Hepatocyte (in vitro differentiated cells): Measurements from ENCODE around the gene SNX25. TPM values are rescaled to one million over a fixed set of nuclear protein-coding genes. Genes with fewer than 3 reads are reported as not detected.

Source experiments
- DNase-seq: peaks from one replicate; pipeline ENCODE4 v3.0.0-alpha.2; 2016; ENCODE audit warnings: low spot score
- H2AFZ ChIP-seq: fragments of 200-600 bp; sonication (generic); 2 replicates; pipeline ENCODE4 v1.6.0; 2016; ENCODE audit warnings: antibody characterized with exemption, mild to moderate bottlenecking
- H3K27ac ChIP-seq: fragments of 200-600 bp; sonication (generic); 2 replicates; pipeline ENCODE4 v1.5.1; 2016; ENCODE audit warnings: mild to moderate bottlenecking
- H3K27me3 ChIP-seq: fragments of 200-600 bp; sonication (generic); 2 replicates; pipeline ENCODE4 v1.6.1; 2016
- H3K36me3 ChIP-seq: fragments of 200-600 bp; sonication (generic); replicated peaks from 2 replicates; pipeline ENCODE4 v1.5.1; 2016; ENCODE audit warnings: low read depth; ENCODE audit not compliant: insufficient read depth
- H3K4me1 ChIP-seq: fragments of 200-600 bp; sonication (generic); 2 replicates; pipeline ENCODE4 v1.5.1; 2016; ENCODE audit warnings: mild to moderate bottlenecking, moderate library complexity; ENCODE audit not compliant: insufficient read depth
- H3K4me2 ChIP-seq: fragments of 200-600 bp; sonication (generic); 2 replicates; pipeline ENCODE4 v1.6.0; 2016
- H3K4me3 ChIP-seq: fragments of 200-600 bp; sonication (generic); 2 replicates; pipeline ENCODE4 v1.5.1; 2016; ENCODE audit warnings: mild to moderate bottlenecking
- H3K79me2 ChIP-seq: fragments of 200-600 bp; sonication (generic); 2 replicates; pipeline ENCODE4 v1.6.0; 2017; ENCODE audit warnings: mild to moderate bottlenecking
- H3K9me2 ChIP-seq: fragments of 200-600 bp; sonication (generic); replicated peaks from 2 replicates; pipeline ENCODE4 v1.6.0; 2017; ENCODE audit warnings: mild to moderate bottlenecking; ENCODE audit not compliant: insufficient read depth
- H3K9me3 ChIP-seq: fragments of 200-600 bp; sonication (generic); 2 replicates; pipeline ENCODE4 v1.5.1; 2016; ENCODE audit warnings: low read depth, mild to moderate bottlenecking
- H4K20me1 ChIP-seq: fragments of 200-600 bp; sonication (generic); 2 replicates; pipeline ENCODE4 v1.6.0; 2016; ENCODE audit warnings: mild to moderate bottlenecking; ENCODE audit not compliant: insufficient read depth, poor library complexity, severe bottlenecking
- CTCF ChIP-seq: fragments of 200-600 bp; sonication (generic); IDR thresholded peaks from 2 replicates; pipeline ENCODE4 v1.5.1; 2016; ENCODE audit warnings: antibody characterized with exemption, mild to moderate bottlenecking; ENCODE audit not compliant: poor library complexity
- EZH2 ChIP-seq: fragments of 200-600 bp; sonication (generic); IDR thresholded peaks from 2 replicates; pipeline ENCODE4 v1.6.1; 2016; ENCODE audit warnings: antibody characterized with exemption, mild to moderate bottlenecking, borderline replicate concordance
- EZH2phosphoT487 ChIP-seq: fragments of 200-600 bp; sonication (generic); IDR thresholded peaks from one replicate; pipeline ENCODE4 v1.6.1; 2018; ENCODE audit warnings: antibody characterized with exemption, mild to moderate bottlenecking, low read depth, moderate library complexity; ENCODE audit not compliant: unreplicated experiment, severe bottlenecking
- WGBS: methylation state at CpG from one replicate; pipeline ENCODE4 v1.1.6; 2016; ENCODE audit warnings: low lambda C conversion rate; ENCODE audit errors: missing lambda C conversion rate; 5-methylcytosine and 5-hydroxymethylcytosine counted together
- polyA plus RNA-seq: library from polyadenylated mRNA; unstranded; fragments of >200 nt; fragmentation: Nextera tagmentation; extraction: Ambion mirVana; gene quantifications from 2 replicates; pipeline ENCODE4 v1.2.1, GENCODE V29; 2016
- total RNA-seq: library from RNA; depleted of rRNA; stranded (reverse); fragments of >200 nt; gene quantifications from 2 replicates; pipeline ENCODE4 v1.2.3, GENCODE V29; 2014

The SNX25 gene
- total and polyA plus RNA-seq, 2 experiments from 2014 or later, result 16.5 to 20.3 TPM

DNA sequence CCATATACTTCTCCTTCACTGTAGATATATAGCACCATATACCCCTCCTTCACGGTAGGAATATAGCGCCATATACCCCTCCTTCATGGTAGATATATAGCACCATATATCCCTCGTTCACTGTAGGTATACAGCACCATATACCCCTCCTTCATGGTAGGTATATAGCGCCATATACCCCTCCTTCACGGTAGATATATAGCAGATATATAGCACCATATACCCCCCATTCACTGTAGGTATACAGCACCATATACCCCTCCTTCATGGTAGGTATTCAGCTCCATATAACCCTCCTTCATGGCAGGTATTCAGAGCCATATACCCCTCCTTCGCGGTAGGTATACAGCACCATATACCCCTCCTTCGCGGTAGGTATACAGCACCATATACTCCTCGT, 12.5 kb downstream of the SNX25 start:
- WGBS, result 47% methylated on average over 4 of the region's 10 CpGs
- H3K27me3 ChIP-seq, result no peaks in the 10 kb centered on the region
- H3K27ac ChIP-seq, result no peak overlapping the region
- H3K4me2 ChIP-seq, result no peak overlapping the region
- peaks cover 58% of the 10 kb centered on the region for H3K79me2 ChIP-seq
- no peak for DNase-seq
- H3K4me1 ChIP-seq, result no peaks in the 10 kb centered on the region
- peaks cover 5% of the 10 kb centered on the region for H4K20me1 ChIP-seq
- no peak for TF ChIP-seq EZH2phosphoT487
- no peak for TF ChIP-seq EZH2
- no peak for TF ChIP-seq CTCF
- no peak overlapping the region for H2AFZ ChIP-seq
- no peaks in the 10 kb centered on the region for H3K36me3 ChIP-seq
- H3K4me3 ChIP-seq, result no peak overlapping the region
- H3K9me2 ChIP-seq, result no peaks in the 10 kb centered on the region
- no peaks in the 10 kb centered on the region for H3K9me3 ChIP-seq

GRCh38 chr4:185222598-185222997, 13.2 kb downstream of the SNX25 start:
- Histone ChIP-seq H3K4me2 (no peak overlapping the region), H3K9me3 (no peaks in the 10 kb centered on the region), H3K27ac (no peak overlapping the region), H4K20me1 (peaks cover 9% of the 10 kb centered on the region), H3K36me3 (no peaks in the 10 kb centered on the region), H3K4me1 (no peaks in the 10 kb centered on the region), H2AFZ (no peak overlapping the region), H3K27me3 (no peaks in the 10 kb centered on the region), H3K79me2 (peaks cover 65% of the 10 kb centered on the region), H3K4me3 (no peak overlapping the region), H3K9me2 (no peaks in the 10 kb centered on the region)
- TF ChIP-seq EZH2 (no peak), EZH2phosphoT487 (no peak)
- no peak for DNase-seq

DNA sequence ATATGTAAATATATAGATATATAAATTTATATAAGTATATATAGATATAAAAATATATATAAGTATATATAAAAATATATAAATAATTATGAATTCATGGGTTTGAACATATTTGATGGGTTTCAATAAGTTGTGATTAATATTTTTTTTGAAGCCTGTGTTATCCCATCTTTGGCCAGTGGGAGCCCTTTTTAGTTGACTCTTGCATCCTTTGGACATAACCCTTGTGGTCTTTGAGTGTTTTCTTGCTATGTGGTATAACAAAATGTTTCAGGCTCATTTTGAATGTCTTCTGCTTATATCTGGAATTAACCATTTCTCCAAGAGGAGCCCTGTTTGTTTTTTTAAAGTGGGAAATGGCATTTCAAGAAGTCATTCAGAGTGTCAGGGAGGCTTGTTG, 15.2 kb downstream of the SNX25 start:
- Histone ChIP-seq H3K4me1 (no peaks in the 10 kb centered on the region), H3K4me2 (no peak overlapping the region), H3K79me2 (peaks cover 84% of the 10 kb centered on the region), H3K9me2 (no peaks in the 10 kb centered on the region), H3K27me3 (no peaks in the 10 kb centered on the region), H3K27ac (no peak overlapping the region), H3K9me3 (no peaks in the 10 kb centered on the region), H4K20me1 (peaks cover 16% of the 10 kb centered on the region), H3K36me3 (no peaks in the 10 kb centered on the region), H3K4me3 (no peak overlapping the region), H2AFZ (no peak overlapping the region)
- DNase-seq, result no peak
- no peak for TF ChIP-seq EZH2phosphoT487
- no peak for TF ChIP-seq EZH2
- TF ChIP-seq CTCF, result no peak

DNA sequence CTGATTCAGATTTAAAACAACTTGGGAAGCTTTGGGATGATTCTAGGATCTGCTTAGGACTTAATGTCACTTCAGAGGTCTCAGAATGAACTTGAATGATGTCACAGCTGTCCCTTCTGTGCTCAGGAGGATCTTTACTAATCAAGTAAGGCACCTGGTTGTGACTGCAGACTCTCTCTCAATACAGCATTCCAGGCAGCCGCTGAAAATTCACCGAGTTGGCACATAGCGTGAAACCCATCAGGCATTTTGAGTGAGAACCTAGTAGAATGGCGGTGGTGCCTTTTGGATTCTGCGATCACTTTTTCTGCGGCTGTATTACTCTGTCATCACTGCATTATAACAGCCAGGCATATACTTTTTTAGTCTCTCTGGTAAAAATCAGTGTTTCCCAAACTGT, 16.5 kb downstream of the SNX25 start:
- no peak overlapping the region for H3K27ac ChIP-seq
- peaks cover 16% of the 10 kb centered on the region for H4K20me1 ChIP-seq
- no peaks in the 10 kb centered on the region for H3K4me1 ChIP-seq
- no peak for DNase-seq
- H3K36me3 ChIP-seq, result no peaks in the 10 kb centered on the region
- TF ChIP-seq EZH2phosphoT487 (no peak), EZH2 (no peak), CTCF (no peak)
- no peak overlapping the region for H2AFZ ChIP-seq
- WGBS, result 98% methylated on average over 6 of the region's 6 CpGs
- H3K4me2 ChIP-seq, result no peak overlapping the region
- no peaks in the 10 kb centered on the region for H3K27me3 ChIP-seq
- H3K79me2 ChIP-seq, result peaks cover 83% of the 10 kb centered on the region
- no peaks in the 10 kb centered on the region for H3K9me3 ChIP-seq
- H3K4me3 ChIP-seq, result no peak overlapping the region
- H3K9me2 ChIP-seq, result no peaks in the 10 kb centered on the region
